Lung (tissue), 12 donors: ENCODE measurements around the gene AFDN. TPM values are rescaled to one million over a fixed set of nuclear protein-coding genes. Genes with fewer than 3 reads are reported as not detected.

Source experiments
- ATAC-seq: fragments of 200-7000 bp; cut with Tn5 transposase; one replicate; pipeline ENCODE4 v1.9.1; 2020; ENCODE audit warnings: moderate number of reproducible peaks; ENCODE audit not compliant: insufficient read depth, low FRiP score
- DNase-seq, 3 donors: peaks; one replicate each; pipeline ENCODE4 v3.0.0-alpha.2; 2013 to 2017
- H3K27ac ChIP-seq, 2 donors: one replicate each; pipeline ENCODE4 v1.5.1; 2013; ENCODE audit warnings: mild to moderate bottlenecking in 2 of 2, moderate library complexity in 2 of 2, control low read depth in 1 of 2, inconsistent platforms in 1 of 2, low read depth in 1 of 2, low read length in 1 of 2
- H3K27me3 ChIP-seq, 3 donors: one replicate each; pipeline ENCODE4 v1.5.1; 2013; ENCODE audit warnings: low read length in 2 of 3; ENCODE audit not compliant: control insufficient read depth in 3 of 3, insufficient read depth in 3 of 3
- H3K36me3 ChIP-seq, 4 donors: one replicate each; pipeline ENCODE4 v1.5.1; 2013; ENCODE audit warnings: low read length in 4 of 4, mild to moderate bottlenecking in 1 of 4, moderate library complexity in 1 of 4; ENCODE audit not compliant: control insufficient read depth in 4 of 4, insufficient read depth in 4 of 4
- H3K4me1 ChIP-seq, 5 donors: one replicate each; pipeline ENCODE4 v1.5.1; 2013; ENCODE audit warnings: low read length in 5 of 5, mild to moderate bottlenecking in 2 of 5, moderate library complexity in 1 of 5; ENCODE audit not compliant: control insufficient read depth in 5 of 5, insufficient read depth in 5 of 5
- H3K4me3 ChIP-seq: one replicate; pipeline ENCODE4 v1.5.1; 2013; ENCODE audit warnings: mild to moderate bottlenecking, control low read depth, moderate library complexity
- H3K9ac ChIP-seq, 2 donors: one replicate each; pipeline ENCODE4 v1.5.1; 2013; ENCODE audit warnings: low read length in 2 of 2, control low read depth in 1 of 2; ENCODE audit not compliant: insufficient read depth in 1 of 2
- H3K9me3 ChIP-seq, 4 donors: one replicate each; pipeline ENCODE4 v1.5.1; 2013; ENCODE audit warnings: low read length in 3 of 4, mild to moderate bottlenecking in 1 of 4, moderate library complexity in 1 of 4; ENCODE audit not compliant: control insufficient read depth in 4 of 4, insufficient read depth in 3 of 4
- CTCF ChIP-seq: IDR thresholded peaks from 2 replicates; pipeline ENCODE4 v1.5.1; 2012; ENCODE audit warnings: mild to moderate bottlenecking; ENCODE audit errors: control extremely low read depth, extremely low read depth
- WGBS, 2 donors: extraction: QIAGEN DNeasy Blood & Tissue Kit; methylation state at CpG; one replicate each; pipeline ENCODE4 v1.1.7; 2013; 5-methylcytosine and 5-hydroxymethylcytosine counted together
- polyA plus RNA-seq, 2 donors: library from polyadenylated mRNA; stranded (reverse); fragments of 200-250 nt; gene quantifications; one replicate each; pipeline ENCODE4 v1.2.1, GENCODE V29; 2013
- total RNA-seq, 2 donors: library from RNA; depleted of rRNA in 1 of 2; stranded (reverse); fragments of >200 nt in 1 of 2; gene quantifications; one replicate each; pipeline ENCODE4 v1.2.1, GENCODE V29; 2014 to 2021
- donor health status: control.
- donor health status: control.
- donor health status: Bipolar disorder and iron deficiency.
- donor health status: healthy.
- donor health status: DM: yes; HTN: yes; CAD: no.

Gene AFDN
- total and polyA plus RNA-seq, 4 donors: 47.6 to 407 (median 117) TPM

GRCh38 chr6:167835260-167835659 is 8.5 kb downstream of the AFDN start:
- H3K27me3 ChIP-seq: no peaks in the 10 kb centered on the region
- no peaks in the 10 kb centered on the region for H3K9me3 ChIP-seq
- no peak overlapping the region for H3K9ac ChIP-seq
- TF ChIP-seq CTCF: no peak
- no peak overlapping the region for H3K27ac ChIP-seq
- ATAC-seq: no peak
- H3K4me3 ChIP-seq: no peak overlapping the region
- H3K4me1 ChIP-seq: peaks cover 5 to 16% (median 11%) of the 10 kb centered on the region in 5 donors
- DNase-seq: no peak
- no peaks in the 10 kb centered on the region for H3K36me3 ChIP-seq
- WGBS, 2 donors: 79 to 83% methylated on average over 3 of the region's 3 CpGs

- Histone ChIP-seq H3K9ac (no peak overlapping the region), H3K27me3 (no peaks in the 10 kb centered on the region), H3K4me1 (peaks cover 7 to 21% (median 11%) of the 10 kb centered on the region in 5 donors), H3K4me3 (no peak overlapping the region), H3K9me3 (no peaks in the 10 kb centered on the region), H3K27ac (no peak overlapping the region), H3K36me3 (no peaks in the 10 kb centered on the region)
- DNase-seq (no peak), ATAC-seq (no peak)
- 71 to 84% methylated on average over 3 of the region's 3 CpGs for WGBS, 2 donors
- no peak for TF ChIP-seq CTCF
Observed at GRCh38 chr6:167836721-167837120, 10.0 kb downstream of the AFDN start.

GRCh38 chr6:167838207-167838748 is 11.6 kb downstream of the AFDN start:
- Histone ChIP-seq H3K4me1 (peaks cover 3 to 13% (median 6%) of the 10 kb centered on the region in 5 donors), H3K36me3 (no peaks in the 10 kb centered on the region), H3K9me3 (no peaks in the 10 kb centered on the region), H3K27ac (no peak overlapping the region), H3K9ac (no peak overlapping the region), H3K27me3 (no peaks in the 10 kb centered on the region), H3K4me3 (no peak overlapping the region)
- DNase-seq: no peak
- no peak for ATAC-seq
- 89 to 96% methylated on average over 6 of the region's 6 CpGs for WGBS, 2 donors
- TF ChIP-seq CTCF: no peak

GRCh38 chr6:167839343-167839742 is 12.6 kb downstream of the AFDN start:
- TF ChIP-seq CTCF: no peak
- ATAC-seq: no peak

More at GRCh38 chr6:167839343-167839742, 12.6 kb downstream of the AFDN start:
- peaks cover 3 to 12% (median 6%) of the 10 kb centered on the region in 5 donors for H3K4me1 ChIP-seq
- H3K36me3 ChIP-seq: no peaks in the 10 kb centered on the region
- no peak overlapping the region for H3K27ac ChIP-seq
- H3K9me3 ChIP-seq: no peaks in the 10 kb centered on the region
- 64 to 71% methylated on average over 3 of the region's 3 CpGs for whole genome bisulfite sequencing, 2 donors
- no peak overlapping the region for H3K9ac ChIP-seq
- DNase-seq: no peak
- no peaks in the 10 kb centered on the region for H3K27me3 ChIP-seq
- no peak overlapping the region for H3K4me3 ChIP-seq
